GM19467 (cell line): ENCODE measurements around the gene LLGL1.
"Not testable (repeated sequence)": the region's sequence is repeated elsewhere in the genome, so short reads cannot be mapped to it uniquely, and the experiment has no call there.

Experiments used
- ATAC-seq: cut with Tn5 transposase; IDR thresholded peaks from one replicate; pipeline ENCODE4 v1.9.1; 2021; ENCODE audit warnings: mild to moderate bottlenecking, moderate library complexity; ENCODE audit not compliant: unreplicated experiment

Gene LLGL1

GRCh38 chr17:18194394-18194793 is 31.0 kb upstream of the LLGL1 start:
- no peak for ATAC-seq

- ATAC-seq: no peak
Observed at GRCh38 chr17:18194804-18195203, 30.6 kb upstream of the LLGL1 start.

- no peak for ATAC-seq
Observed at GRCh38 chr17:18195246-18195645, 30.2 kb upstream of the LLGL1 start.

GRCh38 chr17:18197535-18198194 is 27.8 kb upstream of the LLGL1 start:
- no peak for ATAC-seq

- no peak for ATAC-seq
Observed at GRCh38 chr17:18198530-18198929, 26.9 kb upstream of the LLGL1 start.

- no peak for ATAC-seq
Observed at GRCh38 chr17:18201108-18201507, 24.3 kb upstream of the LLGL1 start.

- ATAC-seq: no peak
Observed at GRCh38 chr17:18203308-18203707, 22.1 kb upstream of the LLGL1 start.

GRCh38 chr17:18205861-18206260 is 19.6 kb upstream of the LLGL1 start:
- no peak for ATAC-seq

GRCh38 chr17:18206962-18207361 is 18.5 kb upstream of the LLGL1 start:
- no peak for ATAC-seq

- no peak for ATAC-seq
Observed at GRCh38 chr17:18208092-18208491, 17.3 kb upstream of the LLGL1 start.

- ATAC-seq: no peak
Observed at GRCh38 chr17:18213666-18214270, 11.7 kb upstream of the LLGL1 start.

- ATAC-seq: not testable (repeated sequence)
Observed at GRCh38 chr17:18216906-18217305, 8.5 kb upstream of the LLGL1 start.

- ATAC-seq: no peak
Observed at GRCh38 chr17:18217412-18218015, 7.9 kb upstream of the LLGL1 start.

GRCh38 chr17:18218756-18219415 is 6.5 kb upstream of the LLGL1 start:
- ATAC-seq: no peak

GRCh38 chr17:18224053-18224386 is 1.4 kb upstream of the LLGL1 start:
- no peak for ATAC-seq

- no peak for ATAC-seq
Observed at GRCh38 chr17:18224387-18225120, 881 bp upstream of the LLGL1 start.

- ATAC-seq: no peak
Observed at GRCh38 chr17:18225642-18226283, 328 bp downstream of the LLGL1 start.

- no peak for ATAC-seq
Observed at GRCh38 chr17:18226284-18226945, 980 bp downstream of the LLGL1 start.

- no peak for ATAC-seq
Observed at GRCh38 chr17:18227635-18228034, 2.2 kb downstream of the LLGL1 start.

- no peak for ATAC-seq
Observed at GRCh38 chr17:18228176-18228682, 2.8 kb downstream of the LLGL1 start.
